Measurements from ENCODE around the gene PCDH19.

The PCDH19 gene

GRCh38 chrX:100376576-100376975, 33.5 kb downstream of the PCDH19 start:
- Histone ChIP-seq H3K9me3 (ENCODE audit: low read depth, low read length) (no peaks in the 10 kb centered on the region), H3K27ac (no peak overlapping the region), H3K36me3 (ENCODE audit: insufficient read depth, low read length) (no peaks in the 10 kb centered on the region), H3K9ac (ENCODE audit: insufficient read length) (no peak overlapping the region), H3K4me3 (no peak overlapping the region)
- DNase-seq (ENCODE audit: low read depth, low spot score): no peak
- TF ChIP-seq POLR2AphosphoS5 (IDR thresholded peaks at IDR 0.05; ENCODE audit: borderline replicate concordance, low read depth, low read length): no peak
- TF ChIP-seq FOXP2 (optimal IDR thresholded peaks at IDR 0.05; ENCODE audit: control extremely low read depth, extremely low read length, insufficient read depth): no peak
- TF ChIP-seq EZH2 (IDR thresholded peaks at IDR 0.05): no peak

DNA sequence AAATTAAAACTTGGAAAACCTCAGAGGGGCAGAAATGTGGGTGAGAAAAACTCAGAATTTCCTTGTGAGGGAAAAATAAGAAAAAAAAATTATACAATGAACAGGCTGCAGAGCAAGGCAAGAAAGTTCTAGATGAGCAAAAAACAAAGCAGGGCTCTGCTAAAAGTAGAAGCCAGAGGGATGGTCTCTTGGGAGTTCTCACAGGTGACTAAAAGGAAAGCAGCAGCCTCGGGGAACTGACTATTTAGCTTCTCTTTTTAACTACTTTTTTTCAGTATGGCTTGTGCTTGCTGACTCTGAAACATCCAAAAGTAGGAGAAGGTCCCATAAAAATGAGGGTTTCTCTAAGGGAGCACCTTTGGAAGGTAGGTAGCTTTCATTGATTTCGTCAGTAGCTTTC, 36.4 kb downstream of the PCDH19 start:
- no peak for DNase-seq (ENCODE audit: low read depth, low spot score)
- H3K4me3 ChIP-seq: no peak overlapping the region
- no peaks in the 10 kb centered on the region for H3K36me3 ChIP-seq (ENCODE audit: insufficient read depth, low read length)
- no peak overlapping the region for H3K9ac ChIP-seq (ENCODE audit: insufficient read length)
- TF ChIP-seq FOXP2 (optimal IDR thresholded peaks at IDR 0.05; ENCODE audit: control extremely low read depth, extremely low read length, insufficient read depth): no peak
- TF ChIP-seq POLR2AphosphoS5 (IDR thresholded peaks at IDR 0.05; ENCODE audit: borderline replicate concordance, low read depth, low read length): no peak
- TF ChIP-seq EZH2 (IDR thresholded peaks at IDR 0.05): no peak
- H3K27ac ChIP-seq: no peak overlapping the region
- H3K9me3 ChIP-seq (ENCODE audit: low read depth, low read length): no peaks in the 10 kb centered on the region

DNA sequence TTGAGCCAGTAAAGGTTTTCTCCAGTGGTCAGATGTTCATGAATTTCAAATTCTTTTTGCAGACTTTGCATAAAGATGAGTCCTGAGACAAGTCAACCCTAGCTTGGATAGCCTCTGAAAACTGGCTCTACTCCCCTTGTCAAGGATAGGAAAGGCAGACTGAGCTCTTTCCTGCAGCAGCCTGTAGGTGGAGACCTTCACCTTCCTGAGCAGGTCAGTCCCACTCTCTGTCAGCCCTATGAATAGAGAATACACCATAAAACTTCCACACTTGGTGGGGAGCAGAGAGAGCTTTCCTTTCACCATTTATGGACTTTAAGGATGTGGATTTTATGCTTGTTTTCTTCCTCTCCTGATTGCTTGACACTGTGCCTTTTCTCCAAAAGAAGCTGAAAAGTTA, 41.9 kb downstream of the PCDH19 start:
- DNase-seq (ENCODE audit: low read depth, low spot score): no peak
- H3K36me3 ChIP-seq (ENCODE audit: insufficient read depth, low read length): no peaks in the 10 kb centered on the region
- no peaks in the 10 kb centered on the region for H3K9me3 ChIP-seq (ENCODE audit: low read depth, low read length)
- TF ChIP-seq FOXP2 (optimal IDR thresholded peaks at IDR 0.05; ENCODE audit: control extremely low read depth, extremely low read length, insufficient read depth): no peak
- no peak for TF ChIP-seq EZH2 (IDR thresholded peaks at IDR 0.05)
- TF ChIP-seq POLR2AphosphoS5 (IDR thresholded peaks at IDR 0.05; ENCODE audit: borderline replicate concordance, low read depth, low read length): no peak
- no peak overlapping the region for H3K27ac ChIP-seq
- H3K4me3 ChIP-seq: no peak overlapping the region
- no peak overlapping the region for H3K9ac ChIP-seq (ENCODE audit: insufficient read length)

DNA sequence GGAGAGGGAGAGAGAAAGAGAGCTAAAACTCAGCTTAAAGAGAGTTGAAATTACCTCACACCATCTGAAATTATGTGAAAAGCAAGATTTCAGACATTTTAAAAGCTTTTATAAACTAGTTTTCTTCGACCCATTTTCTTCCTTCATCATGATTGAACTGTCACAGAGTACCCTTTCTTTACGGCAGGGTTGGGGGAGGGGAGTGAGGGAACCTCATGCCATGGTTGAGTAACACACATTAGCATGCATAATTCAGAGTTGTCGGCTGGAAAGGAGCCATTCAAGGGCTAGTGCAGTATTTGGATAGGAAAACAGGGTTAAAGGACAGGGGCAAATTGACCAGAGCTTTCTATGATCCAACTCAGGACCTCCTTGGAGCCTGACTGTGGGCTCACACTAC, 46.2 kb downstream of the PCDH19 start:
- no peaks in the 10 kb centered on the region for H3K9me3 ChIP-seq (ENCODE audit: low read depth, low read length)
- no peak for DNase-seq (ENCODE audit: low read depth, low spot score)
- no peaks in the 10 kb centered on the region for H3K36me3 ChIP-seq (ENCODE audit: insufficient read depth, low read length)
- TF ChIP-seq POLR2AphosphoS5 (IDR thresholded peaks at IDR 0.05; ENCODE audit: borderline replicate concordance, low read depth, low read length) (no peak), FOXP2 (optimal IDR thresholded peaks at IDR 0.05; ENCODE audit: control extremely low read depth, extremely low read length, insufficient read depth) (no peak), EZH2 (IDR thresholded peaks at IDR 0.05) (no peak)
- H3K9ac ChIP-seq (ENCODE audit: insufficient read length): no peak overlapping the region
- H3K27ac ChIP-seq: no peak overlapping the region
- no peak overlapping the region for H3K4me3 ChIP-seq

DNA sequence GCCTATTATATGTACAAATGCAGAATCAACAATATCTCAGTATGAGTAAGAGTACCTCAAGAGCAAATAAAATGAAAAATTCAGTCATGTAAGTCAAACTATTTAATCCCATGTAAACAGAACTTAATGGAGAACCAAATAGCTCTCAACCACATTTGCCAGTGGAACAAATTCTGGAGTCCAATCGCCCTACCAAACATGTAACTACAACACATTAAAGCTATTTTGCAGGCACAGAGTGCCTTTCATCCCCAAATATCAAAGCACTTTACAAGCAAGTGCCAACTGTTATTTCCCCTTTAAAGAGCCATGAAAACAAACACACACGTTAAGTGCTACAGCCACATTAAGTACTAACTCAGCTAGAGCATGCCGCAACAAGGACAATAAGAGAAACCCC, 51.3 kb downstream of the PCDH19 start:
- no peak overlapping the region for H3K27ac ChIP-seq
- no peak overlapping the region for H3K4me3 ChIP-seq
- no peak overlapping the region for H3K9ac ChIP-seq (ENCODE audit: insufficient read length)
- TF ChIP-seq EZH2 (IDR thresholded peaks at IDR 0.05): no peak
- TF ChIP-seq POLR2AphosphoS5 (IDR thresholded peaks at IDR 0.05; ENCODE audit: borderline replicate concordance, low read depth, low read length): no peak
- TF ChIP-seq FOXP2 (optimal IDR thresholded peaks at IDR 0.05; ENCODE audit: control extremely low read depth, extremely low read length, insufficient read depth): no peak
- no peaks in the 10 kb centered on the region for H3K9me3 ChIP-seq (ENCODE audit: low read depth, low read length)
- no peaks in the 10 kb centered on the region for H3K36me3 ChIP-seq (ENCODE audit: insufficient read depth, low read length)
- DNase-seq (ENCODE audit: low read depth, low spot score): no peak

GRCh38 chrX:100356351-100356896, 53.6 kb downstream of the PCDH19 start:
- Histone ChIP-seq H3K9ac (ENCODE audit: insufficient read length) (no peak overlapping the region), H3K27ac (no peak overlapping the region), H3K36me3 (ENCODE audit: insufficient read depth, low read length) (no peaks in the 10 kb centered on the region), H3K4me3 (no peak overlapping the region), H3K9me3 (ENCODE audit: low read depth, low read length) (no peaks in the 10 kb centered on the region)
- TF ChIP-seq POLR2AphosphoS5 (IDR thresholded peaks at IDR 0.05; ENCODE audit: borderline replicate concordance, low read depth, low read length) (no peak), FOXP2 (optimal IDR thresholded peaks at IDR 0.05; ENCODE audit: control extremely low read depth, extremely low read length, insufficient read depth) (no peak), EZH2 (IDR thresholded peaks at IDR 0.05) (no peak)
- DNase-seq (ENCODE audit: low read depth, low spot score): no peak

DNA sequence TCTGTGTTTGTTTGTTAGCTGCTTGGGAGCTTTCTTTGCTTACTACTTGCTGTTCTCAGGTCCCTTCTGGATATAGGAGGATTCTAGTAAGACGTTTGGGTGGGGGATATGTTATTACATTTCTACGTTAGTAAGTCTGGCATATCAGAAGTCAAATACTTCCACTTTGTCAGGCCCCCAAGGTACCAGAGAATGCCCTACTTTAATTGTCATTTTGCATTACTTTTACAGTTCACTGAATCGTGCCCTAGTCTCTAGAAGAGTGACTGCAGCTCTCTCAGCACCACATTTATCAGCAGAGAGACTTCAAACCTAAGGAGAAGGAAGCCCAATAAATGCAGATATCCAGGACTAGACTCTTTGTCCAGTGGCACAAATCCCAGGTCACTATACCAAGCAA, 54.4 kb downstream of the PCDH19 start:
- H3K36me3 ChIP-seq (ENCODE audit: insufficient read depth, low read length): no peaks in the 10 kb centered on the region
- no peak overlapping the region for H3K4me3 ChIP-seq
- TF ChIP-seq FOXP2 (optimal IDR thresholded peaks at IDR 0.05; ENCODE audit: control extremely low read depth, extremely low read length, insufficient read depth): no peak
- TF ChIP-seq EZH2 (IDR thresholded peaks at IDR 0.05): no peak
- no peak for TF ChIP-seq POLR2AphosphoS5 (IDR thresholded peaks at IDR 0.05; ENCODE audit: borderline replicate concordance, low read depth, low read length)
- no peak overlapping the region for H3K27ac ChIP-seq
- DNase-seq (ENCODE audit: low read depth, low spot score): no peak
- H3K9ac ChIP-seq (ENCODE audit: insufficient read length): no peak overlapping the region
- no peaks in the 10 kb centered on the region for H3K9me3 ChIP-seq (ENCODE audit: low read depth, low read length)

DNA sequence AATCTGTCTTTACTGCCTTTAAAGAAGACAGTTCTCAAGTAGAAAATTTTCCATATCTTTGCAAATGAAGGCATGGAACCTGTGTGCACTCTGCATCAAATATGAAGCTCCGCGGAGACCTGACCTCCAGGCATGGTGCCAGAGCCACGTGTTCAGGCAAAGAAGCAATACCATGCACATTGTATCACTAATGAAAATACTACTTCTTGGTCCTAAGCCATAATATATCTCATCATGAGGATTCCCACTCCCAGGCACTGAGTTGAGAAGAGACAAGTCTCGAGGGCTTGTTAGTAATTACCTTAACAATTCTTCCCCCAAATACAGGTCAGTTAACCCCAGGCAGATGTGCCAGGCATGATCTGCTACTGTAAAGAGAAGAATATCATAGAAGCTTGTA, 56.7 kb downstream of the PCDH19 start:
- H3K27ac ChIP-seq: no peak overlapping the region
- no peak overlapping the region for H3K9ac ChIP-seq (ENCODE audit: insufficient read length)
- DNase-seq (ENCODE audit: low read depth, low spot score): no peak
- no peak overlapping the region for H3K4me3 ChIP-seq
- H3K9me3 ChIP-seq (ENCODE audit: low read depth, low read length): no peaks in the 10 kb centered on the region
- TF ChIP-seq FOXP2 (optimal IDR thresholded peaks at IDR 0.05; ENCODE audit: control extremely low read depth, extremely low read length, insufficient read depth) (no peak), EZH2 (IDR thresholded peaks at IDR 0.05) (no peak), POLR2AphosphoS5 (IDR thresholded peaks at IDR 0.05; ENCODE audit: borderline replicate concordance, low read depth, low read length) (no peak)
- H3K36me3 ChIP-seq (ENCODE audit: insufficient read depth, low read length): no peaks in the 10 kb centered on the region

Measured in SK-N-MC (cell line).